ENCODE results near the gene CGRRF1.
A peak's percentile ranks its signal among the peaks of the same experiment; 100 is the strongest.

CGRRF1 gene

DNA sequence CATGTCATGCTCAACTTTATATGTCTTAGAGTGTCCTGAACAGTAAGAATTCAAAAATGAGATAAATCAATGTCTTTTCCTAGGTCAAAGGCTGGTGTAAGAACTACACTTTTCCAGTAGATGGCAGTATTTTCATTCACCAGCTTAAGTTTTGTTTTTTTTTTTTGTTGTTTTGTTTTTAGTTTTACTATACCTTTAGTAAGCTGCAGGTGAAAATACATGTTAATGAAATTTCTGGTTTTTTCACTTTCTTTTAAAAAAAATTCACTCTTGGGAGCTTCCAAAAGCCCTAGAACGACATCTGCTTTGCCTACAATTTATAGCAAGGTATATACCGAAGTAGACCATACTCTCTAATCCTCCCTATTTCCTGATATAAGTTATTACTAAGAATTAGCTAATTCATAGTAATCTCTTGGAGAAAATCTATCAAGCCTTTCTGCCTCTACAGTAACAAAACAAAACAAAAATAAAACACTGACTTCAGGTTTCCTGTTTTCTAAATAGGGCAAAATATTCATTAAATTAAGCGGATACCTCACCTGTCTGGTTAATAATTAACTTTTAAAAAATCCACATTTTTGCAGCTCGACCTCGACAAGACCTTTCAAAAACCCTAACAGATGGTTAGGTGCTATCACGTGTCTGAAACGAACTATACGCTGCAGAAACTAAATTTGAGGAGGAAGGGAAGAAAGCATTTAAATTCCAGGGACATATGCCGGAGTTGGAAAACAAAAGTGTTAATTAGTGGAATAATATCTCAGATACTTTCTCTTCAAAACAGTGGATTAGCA, 54.6 kb downstream of the CGRRF1 start:
- Histone ChIP-seq H3K36me3 (ENCODE audit: control insufficient read depth, low read length) (no peaks in the 10 kb centered on the region), H3K4me1 (ENCODE audit: control insufficient read depth, low read length) (peaks cover 27% of the 10 kb centered on the region), H3K27me3 (ENCODE audit: control insufficient read depth, low read length) (peaks cover 42% of the 10 kb centered on the region), H3K27ac (ENCODE audit: low read depth, low read length) (no peak overlapping the region), H4K20me1 (ENCODE audit: control insufficient read depth, insufficient read depth, low read depth, low read length) (peaks cover 3% of the 10 kb centered on the region; the same call in 1 of the 2 replicates), H3K4me2 (ENCODE audit: low read length) (peak overlapping the region; percentile 95), H3K9me2 (replicated peaks; ENCODE audit: control insufficient read depth, low read length) (no peaks in the 10 kb centered on the region), H3K79me2 (ENCODE audit: control insufficient read depth, low read length) (no peaks in the 10 kb centered on the region), H3K4me3 (ENCODE audit: low read length) (peak overlapping the region; percentile 90), H3F3A (ENCODE audit: control insufficient read depth, insufficient read depth) (peaks cover 9% of the 10 kb centered on the region), H3K9me3 (ENCODE audit: control insufficient read depth, insufficient read depth, low read length) (no peaks in the 10 kb centered on the region)
- TF ChIP-seq, protein P1, sequence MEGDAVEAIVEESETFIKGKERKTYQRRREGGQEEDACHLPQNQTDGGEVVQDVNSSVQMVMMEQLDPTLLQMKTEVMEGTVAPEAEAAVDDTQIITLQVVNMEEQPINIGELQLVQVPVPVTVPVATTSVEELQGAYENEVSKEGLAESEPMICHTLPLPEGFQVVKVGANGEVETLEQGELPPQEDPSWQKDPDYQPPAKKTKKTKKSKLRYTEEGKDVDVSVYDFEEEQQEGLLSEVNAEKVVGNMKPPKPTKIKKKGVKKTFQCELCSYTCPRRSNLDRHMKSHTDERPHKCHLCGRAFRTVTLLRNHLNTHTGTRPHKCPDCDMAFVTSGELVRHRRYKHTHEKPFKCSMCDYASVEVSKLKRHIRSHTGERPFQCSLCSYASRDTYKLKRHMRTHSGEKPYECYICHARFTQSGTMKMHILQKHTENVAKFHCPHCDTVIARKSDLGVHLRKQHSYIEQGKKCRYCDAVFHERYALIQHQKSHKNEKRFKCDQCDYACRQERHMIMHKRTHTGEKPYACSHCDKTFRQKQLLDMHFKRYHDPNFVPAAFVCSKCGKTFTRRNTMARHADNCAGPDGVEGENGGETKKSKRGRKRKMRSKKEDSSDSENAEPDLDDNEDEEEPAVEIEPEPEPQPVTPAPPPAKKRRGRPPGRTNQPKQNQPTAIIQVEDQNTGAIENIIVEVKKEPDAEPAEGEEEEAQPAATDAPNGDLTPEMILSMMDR (IDR thresholded peaks at IDR 0.05; ENCODE audit: low read depth, low read length, poor library complexity, severe bottlenecking), result peak; percentile 81
- 0 out of 2 replicates have a peak, but pooled peaks have one; percentile 13 for TF ChIP-seq EZH2phosphoT487 (IDR thresholded peaks at IDR 0.05; ENCODE audit: borderline replicate concordance, low read length)

GRCh38 chr14:54564868-54565784, 55.4 kb downstream of the CGRRF1 start:
- Histone ChIP-seq H3K9me2 (replicated peaks; ENCODE audit: control insufficient read depth, low read length) (no peaks in the 10 kb centered on the region), H3F3A (ENCODE audit: control insufficient read depth, insufficient read depth) (peaks cover 9% of the 10 kb centered on the region), H3K36me3 (ENCODE audit: control insufficient read depth, low read length) (no peaks in the 10 kb centered on the region), H3K4me3 (ENCODE audit: low read length) (peak overlapping the region; percentile 90), H3K27ac (ENCODE audit: low read depth, low read length) (no peak overlapping the region), H4K20me1 (ENCODE audit: control insufficient read depth, insufficient read depth, low read depth, low read length) (peaks cover 3% of the 10 kb centered on the region; the same call in 1 of the 2 replicates), H3K9me3 (ENCODE audit: control insufficient read depth, insufficient read depth, low read length) (no peaks in the 10 kb centered on the region), H3K79me2 (ENCODE audit: control insufficient read depth, low read length) (no peaks in the 10 kb centered on the region), H3K27me3 (ENCODE audit: control insufficient read depth, low read length) (peaks cover 42% of the 10 kb centered on the region), H3K4me1 (ENCODE audit: control insufficient read depth, low read length) (peaks cover 27% of the 10 kb centered on the region), H3K4me2 (ENCODE audit: low read length) (peak overlapping the region; percentile 95)
- TF ChIP-seq, protein P1 (IDR thresholded peaks at IDR 0.05; ENCODE audit: low read depth, low read length, poor library complexity, severe bottlenecking), result peak; percentile 37
- no peak for TF ChIP-seq EZH2phosphoT487 (IDR thresholded peaks at IDR 0.05; ENCODE audit: borderline replicate concordance, low read length)

GRCh38 chr14:54565785-54566409, 56.2 kb downstream of the CGRRF1 start:
- Histone ChIP-seq H3K4me1 (ENCODE audit: control insufficient read depth, low read length) (peaks cover 27% of the 10 kb centered on the region), H3K79me2 (ENCODE audit: control insufficient read depth, low read length) (no peaks in the 10 kb centered on the region), H3K27ac (ENCODE audit: low read depth, low read length) (no peak overlapping the region), H3K36me3 (ENCODE audit: control insufficient read depth, low read length) (no peaks in the 10 kb centered on the region), H3F3A (ENCODE audit: control insufficient read depth, insufficient read depth) (peaks cover 9% of the 10 kb centered on the region), H4K20me1 (ENCODE audit: control insufficient read depth, insufficient read depth, low read depth, low read length) (peaks cover 3% of the 10 kb centered on the region; the same call in 1 of the 2 replicates), H3K4me3 (ENCODE audit: low read length) (peak overlapping the region; percentile 90), H3K27me3 (ENCODE audit: control insufficient read depth, low read length) (peaks cover 42% of the 10 kb centered on the region), H3K9me2 (replicated peaks; ENCODE audit: control insufficient read depth, low read length) (no peaks in the 10 kb centered on the region), H3K9me3 (ENCODE audit: control insufficient read depth, insufficient read depth, low read length) (no peaks in the 10 kb centered on the region), H3K4me2 (ENCODE audit: low read length) (peak overlapping the region; percentile 95)
- TF ChIP-seq EZH2phosphoT487 (IDR thresholded peaks at IDR 0.05; ENCODE audit: borderline replicate concordance, low read length), result peak; percentile 81; the same call in 1 of the 2 replicates
- TF ChIP-seq, protein P1 (IDR thresholded peaks at IDR 0.05; ENCODE audit: low read depth, low read length, poor library complexity, severe bottlenecking), result peak; percentile 8
